ENCODE results near the gene BCAS1.

GRCh38 chr20:54116550-54117235, 46.3 kb upstream of the BCAS1 start:
- TF ChIP-seq CTCF (conservative IDR thresholded peaks at IDR 0.05; ENCODE audit: low read length) (no peak), EZH2phosphoT487 (IDR thresholded peaks at IDR 0.05; ENCODE audit: borderline replicate concordance, low read depth, low read length) (no peak)
